ENCODE measurements around the gene N4BP2L2.
A peak's percentile ranks its signal among the peaks of the same experiment; 100 is the strongest.

Gene N4BP2L2

DNA sequence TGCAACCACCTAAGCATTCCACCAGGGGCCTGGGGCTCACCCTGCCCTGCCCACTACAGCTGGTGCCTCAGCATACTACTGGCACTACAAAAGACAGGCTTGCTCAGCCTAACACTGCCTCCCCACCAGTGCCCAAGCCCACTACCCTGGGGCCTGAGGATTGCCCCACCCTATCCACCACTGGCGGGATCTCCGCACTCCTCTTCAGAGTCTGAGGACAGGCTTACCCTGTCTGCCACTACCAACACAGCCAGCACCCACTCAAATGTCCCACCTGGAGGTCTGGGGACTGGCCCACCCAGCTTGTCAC is 83.0 kb downstream of the N4BP2L2 start:
- DNase-seq, result no peak

DNA sequence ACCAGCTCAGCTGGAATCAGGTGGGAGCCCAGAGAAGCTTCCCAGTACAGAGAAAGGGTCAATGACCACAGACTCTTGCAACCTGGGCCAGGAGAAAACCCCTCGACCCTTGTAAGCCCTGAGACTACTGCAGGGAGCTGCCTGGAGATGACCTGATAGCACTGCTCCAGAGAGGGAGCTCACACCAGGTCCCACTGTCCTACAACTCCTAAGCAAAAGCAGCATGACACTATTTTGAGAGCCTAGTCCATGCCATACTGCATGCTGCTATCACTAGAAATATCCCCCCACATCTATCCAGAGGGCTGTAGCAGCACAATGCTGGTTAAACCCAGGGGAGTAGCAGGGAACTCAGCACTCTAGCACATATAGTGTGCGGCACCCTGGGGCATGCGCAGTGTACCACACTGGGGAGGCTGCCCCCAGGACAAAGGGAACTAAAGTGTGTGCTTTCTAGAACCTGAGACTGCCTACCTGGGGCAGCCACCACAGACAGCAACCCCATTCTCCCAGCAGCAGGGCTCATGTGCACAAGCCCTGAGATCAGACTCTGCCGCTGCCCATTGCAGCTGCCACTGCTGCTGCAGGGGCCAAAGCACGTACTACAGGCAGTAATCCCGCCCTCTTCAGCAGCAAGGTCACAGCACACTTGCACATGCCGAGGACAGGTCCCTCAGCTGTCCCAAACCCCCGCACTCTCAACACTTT is 83.6 kb downstream of the N4BP2L2 start:
- DNase-seq, result no peak

DNA sequence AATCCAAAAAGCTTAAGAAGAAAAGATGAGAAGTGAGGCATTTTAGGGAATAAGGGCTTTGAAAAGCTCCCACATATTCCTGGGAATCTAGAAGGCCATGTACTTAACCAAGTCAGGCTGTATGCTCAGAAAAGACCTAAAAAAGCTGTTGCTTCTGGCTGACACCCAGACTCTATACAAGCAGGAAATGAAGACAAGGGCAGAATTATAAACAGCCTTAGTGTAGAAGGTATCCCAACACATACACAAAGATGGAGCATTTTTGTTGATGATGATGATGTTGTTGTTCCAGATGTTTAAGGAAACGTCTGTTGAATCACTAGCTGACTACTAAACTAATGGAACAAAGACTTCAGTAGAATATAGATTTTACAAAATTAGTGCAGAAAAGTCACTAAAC is 84.6 kb downstream of the N4BP2L2 start:
- no peak for DNase-seq

DNA sequence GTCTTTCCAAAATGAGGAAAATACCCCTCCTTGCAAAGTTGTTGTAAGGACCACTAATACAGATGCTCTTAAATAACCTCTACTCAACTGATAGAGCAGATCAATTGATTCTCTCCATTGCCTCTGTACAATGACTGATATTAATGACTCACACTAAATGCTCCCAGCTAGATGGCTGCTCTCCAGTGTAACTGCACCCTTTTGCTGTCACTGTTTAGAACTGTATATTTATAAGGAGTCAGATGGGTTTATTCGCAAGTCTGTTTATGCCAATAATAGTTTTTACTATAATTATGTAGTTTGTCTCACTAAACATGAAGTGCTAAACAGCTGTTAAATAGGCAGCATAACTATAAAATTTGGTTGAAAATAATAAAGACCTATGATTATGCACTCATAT is 89.6 kb downstream of the N4BP2L2 start:
- no peak for DNase-seq

DNA sequence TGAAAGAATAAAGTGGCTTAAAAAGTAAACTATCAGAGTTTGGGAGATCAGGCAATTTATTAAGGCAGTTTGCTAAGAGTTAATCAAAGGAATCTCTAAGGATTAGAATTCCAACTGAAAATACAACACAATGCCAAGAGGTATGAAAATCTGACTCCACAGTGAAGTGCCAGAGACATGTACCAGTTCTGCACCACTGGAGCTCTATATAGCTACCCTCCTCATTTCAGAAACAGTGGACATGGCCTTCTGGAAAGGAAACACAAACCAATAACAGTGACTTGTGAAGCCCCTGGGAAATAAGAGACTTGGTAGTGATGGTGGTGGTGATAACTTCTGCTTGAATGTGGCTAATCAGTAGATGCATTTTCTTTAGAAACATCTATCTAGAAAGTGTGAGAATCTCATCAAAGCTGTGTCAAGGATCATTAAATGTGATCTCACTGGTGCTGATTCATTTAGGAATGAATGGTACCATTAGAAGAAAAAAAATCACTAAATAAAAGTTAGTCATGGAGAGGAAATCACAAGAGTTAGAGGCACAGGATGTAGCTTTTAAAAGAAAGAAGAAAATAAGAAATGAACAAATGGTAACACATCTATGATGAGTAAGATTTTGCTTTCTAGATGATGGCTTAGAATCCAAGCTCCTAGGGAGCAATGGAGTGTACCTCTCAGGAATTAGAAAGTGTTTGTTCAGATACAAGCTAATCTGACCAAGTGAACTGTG is 90.5 kb downstream of the N4BP2L2 start:
- DNase-seq, result no peak

DNA sequence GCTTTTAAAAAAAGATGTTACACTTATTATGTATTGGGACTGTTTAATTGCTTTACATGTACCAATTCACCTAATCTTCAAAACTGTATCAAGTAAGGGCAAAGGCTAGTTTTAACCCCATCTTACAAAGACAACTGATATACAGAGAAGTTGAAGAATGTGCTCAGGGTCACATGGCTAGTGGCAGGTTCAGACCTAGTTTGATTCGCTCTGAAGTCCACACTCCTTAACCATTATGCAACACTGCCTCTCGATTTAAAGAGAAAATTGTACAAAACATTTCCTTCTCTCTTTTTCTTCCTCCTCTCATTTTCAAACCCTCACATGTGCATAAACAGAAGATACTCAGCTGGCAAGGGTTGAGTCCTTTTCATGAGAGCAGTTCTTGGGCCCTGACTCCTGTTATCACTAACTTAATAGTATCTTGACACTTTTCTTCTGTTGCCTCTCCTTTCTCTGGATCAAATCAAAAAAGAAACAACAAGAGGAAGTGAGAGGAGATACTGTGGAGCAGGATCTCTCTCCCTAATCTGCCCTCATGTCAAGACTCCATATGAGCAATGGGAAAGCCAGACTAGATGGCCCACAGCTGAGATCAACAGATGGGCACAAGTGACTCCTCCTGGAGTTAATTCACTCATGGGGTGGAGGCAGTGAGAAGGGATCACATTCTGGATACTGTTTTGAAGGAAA is 91.7 kb downstream of the N4BP2L2 start:
- DNase-seq, result no peak

DNA sequence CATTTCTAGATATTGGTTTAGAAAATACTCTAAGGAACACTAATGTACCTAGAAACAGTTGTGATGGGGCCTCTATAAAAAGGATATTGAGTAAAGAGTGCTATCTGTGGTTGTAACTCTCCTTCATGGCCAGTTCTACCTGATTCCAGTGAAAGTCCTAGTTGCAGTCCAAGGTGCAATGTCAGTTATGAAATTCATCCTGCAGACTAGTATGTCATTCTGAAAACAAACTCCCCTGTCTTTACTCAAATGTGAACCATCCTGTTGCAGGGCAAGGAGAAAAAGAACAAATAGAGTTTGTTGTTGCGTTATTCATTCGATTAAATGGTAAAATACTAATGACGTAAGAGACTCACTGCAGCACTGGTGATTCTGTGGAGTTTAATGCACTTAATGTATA is 92.4 kb downstream of the N4BP2L2 start:
- DNase-seq, result no peak

DNA sequence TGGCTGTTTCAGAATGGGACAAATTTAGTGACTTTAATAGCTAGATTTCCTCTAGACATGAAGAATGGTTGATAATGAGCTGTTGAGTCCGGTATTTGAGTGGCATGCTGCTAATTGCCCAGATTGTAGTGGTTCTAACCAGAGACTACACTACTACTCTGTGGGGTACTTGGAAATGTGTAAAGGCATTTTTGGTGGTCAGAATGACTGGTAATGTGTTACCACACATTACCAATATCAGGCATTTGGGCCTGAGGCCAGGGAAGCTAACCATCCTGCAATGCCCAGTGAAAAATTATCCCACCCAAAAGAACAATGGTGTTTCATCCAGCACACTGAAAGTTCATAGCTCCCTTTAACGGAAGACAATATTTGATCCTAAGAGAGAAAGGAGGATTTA is 93.1 kb downstream of the N4BP2L2 start:
- DNase-seq, result no peak

DNA sequence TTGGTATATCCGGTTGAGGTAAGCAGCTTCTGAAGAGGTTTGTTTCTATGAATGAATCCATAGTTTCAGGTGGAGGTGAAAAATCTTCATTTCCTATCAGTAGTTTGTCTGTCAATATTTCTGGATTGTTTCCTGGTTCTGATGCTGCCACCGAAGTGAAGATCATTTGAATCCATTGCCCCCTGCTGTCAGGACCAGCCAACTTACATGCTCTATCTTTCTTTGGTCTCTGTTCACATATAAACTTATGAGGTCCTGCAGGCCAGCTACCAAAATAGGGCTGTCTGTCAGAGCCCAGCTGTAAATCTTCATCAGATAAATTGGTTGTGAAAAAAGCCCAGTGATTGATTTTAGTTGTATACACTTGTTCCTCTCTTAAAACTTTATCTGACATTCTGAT is 95.5 kb downstream of the N4BP2L2 start:
- no peak for DNase-seq

DNA sequence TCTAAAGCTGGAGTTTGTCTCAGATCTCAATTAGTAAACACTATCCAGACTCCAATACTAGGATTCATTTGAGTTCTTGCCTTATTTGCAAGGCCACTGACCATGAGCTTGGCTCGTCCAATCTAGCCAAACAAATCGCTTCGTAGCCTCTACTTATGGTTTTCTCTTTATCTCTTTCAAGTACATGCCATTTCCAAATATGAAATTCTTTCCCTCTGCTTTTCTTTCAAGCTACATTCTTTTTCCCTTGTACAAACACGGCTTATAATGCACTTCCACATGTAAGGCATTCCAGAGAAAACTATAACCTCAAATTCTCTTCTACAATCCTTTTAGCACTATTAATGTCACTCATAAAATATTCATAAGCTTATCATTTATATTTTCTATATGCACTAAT is 99.7 kb downstream of the N4BP2L2 start:
- no peak for DNase-seq

DNA sequence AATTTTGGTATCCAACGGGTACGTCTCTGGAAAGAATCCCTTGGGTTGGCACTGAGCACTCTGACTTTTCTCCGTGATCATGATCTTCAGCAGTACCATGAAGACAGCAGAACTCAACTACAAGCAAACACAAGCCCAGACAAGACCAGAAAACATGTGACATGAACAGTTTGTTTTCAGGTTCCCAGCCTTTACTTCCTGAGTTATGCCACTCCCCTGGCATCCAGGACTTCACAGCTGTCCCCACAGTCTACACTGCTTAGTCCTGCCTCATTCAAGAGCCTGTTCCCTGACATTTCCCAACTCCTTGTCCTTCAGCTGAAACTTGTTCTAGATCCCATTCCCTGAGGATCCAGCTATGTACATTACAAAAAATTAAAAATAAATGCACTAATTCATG is 105.7 kb downstream of the N4BP2L2 start:
- DNase-seq, result no peak

DNA sequence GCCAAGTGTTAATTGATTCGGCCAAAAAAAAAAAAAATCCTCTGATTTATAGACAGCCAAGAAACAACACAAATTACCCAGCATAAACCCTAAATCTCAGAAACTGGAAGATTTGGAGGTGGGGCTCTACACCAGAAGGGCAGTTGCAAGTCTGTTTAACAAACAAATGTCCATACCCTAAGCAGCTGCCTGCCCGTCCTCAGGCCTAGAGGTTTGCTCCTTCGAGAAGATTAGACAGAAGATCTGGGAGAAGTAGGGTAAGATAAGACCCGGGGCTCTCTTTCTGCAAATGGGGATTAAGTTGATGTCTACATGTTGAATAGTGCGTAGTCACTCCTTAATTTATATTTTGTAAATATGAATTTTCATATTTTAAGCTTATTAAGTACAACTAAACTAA is 107.2 kb downstream of the N4BP2L2 start:
- DNase-seq, result no peak

DNA sequence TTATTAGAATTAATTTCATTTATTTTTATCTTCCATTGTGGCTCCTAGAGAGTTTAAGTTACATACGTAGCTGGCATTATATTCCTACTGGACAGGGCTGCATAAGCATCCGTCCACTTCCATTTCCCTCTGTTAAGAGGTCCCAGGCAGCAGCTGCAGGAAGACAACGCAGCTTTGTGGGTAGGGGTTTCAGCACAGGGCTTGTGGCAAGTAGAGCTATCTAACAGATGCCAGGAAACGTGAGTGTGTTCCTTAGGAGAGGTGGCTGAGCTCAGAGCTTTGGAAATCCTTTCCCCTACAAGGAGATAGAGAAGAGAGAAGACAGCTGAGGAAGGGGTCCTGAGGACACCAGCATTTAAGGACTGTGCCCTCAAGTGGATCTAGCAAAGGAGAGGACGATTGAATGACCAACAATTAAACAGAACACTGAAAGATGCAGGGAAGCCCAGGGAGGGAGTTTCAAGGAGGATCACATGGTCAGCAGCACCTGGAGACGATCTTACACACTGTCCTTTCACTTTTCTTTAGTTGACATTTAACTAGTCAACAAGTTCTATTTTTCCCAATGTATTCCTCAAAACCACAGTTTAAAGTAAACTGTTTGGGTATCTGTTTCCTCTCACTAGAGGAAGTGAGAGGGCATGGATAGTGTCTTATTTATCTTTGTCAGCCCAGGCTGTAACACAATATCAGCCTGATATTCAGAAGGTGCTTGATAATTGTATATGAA is 108.4 kb downstream of the N4BP2L2 start:
- DNase-seq, result no peak

DNA sequence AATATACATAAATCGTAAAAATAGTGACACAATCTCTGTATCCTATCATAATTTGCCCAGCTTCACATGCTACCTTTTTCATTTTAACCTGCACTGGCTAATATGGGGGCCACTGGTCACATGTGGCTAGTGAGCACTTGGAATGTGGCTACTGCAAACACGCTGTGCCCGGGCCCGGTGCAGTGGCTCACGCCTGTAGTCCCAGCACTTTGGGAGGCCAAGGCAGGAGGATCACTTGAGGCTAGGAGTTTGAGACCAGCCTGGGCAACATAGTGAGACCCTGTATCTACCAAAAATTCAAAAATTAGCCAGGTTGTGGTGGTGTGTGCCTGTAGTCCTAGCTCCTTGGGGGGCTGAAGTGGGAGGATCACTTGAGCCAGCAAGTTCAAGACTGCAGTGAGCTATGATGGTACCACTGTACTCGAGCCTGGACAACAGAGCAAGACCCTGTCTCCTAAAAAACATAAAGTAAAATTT is 109.1 kb downstream of the N4BP2L2 start:
- DNase-seq, result no peak

DNA sequence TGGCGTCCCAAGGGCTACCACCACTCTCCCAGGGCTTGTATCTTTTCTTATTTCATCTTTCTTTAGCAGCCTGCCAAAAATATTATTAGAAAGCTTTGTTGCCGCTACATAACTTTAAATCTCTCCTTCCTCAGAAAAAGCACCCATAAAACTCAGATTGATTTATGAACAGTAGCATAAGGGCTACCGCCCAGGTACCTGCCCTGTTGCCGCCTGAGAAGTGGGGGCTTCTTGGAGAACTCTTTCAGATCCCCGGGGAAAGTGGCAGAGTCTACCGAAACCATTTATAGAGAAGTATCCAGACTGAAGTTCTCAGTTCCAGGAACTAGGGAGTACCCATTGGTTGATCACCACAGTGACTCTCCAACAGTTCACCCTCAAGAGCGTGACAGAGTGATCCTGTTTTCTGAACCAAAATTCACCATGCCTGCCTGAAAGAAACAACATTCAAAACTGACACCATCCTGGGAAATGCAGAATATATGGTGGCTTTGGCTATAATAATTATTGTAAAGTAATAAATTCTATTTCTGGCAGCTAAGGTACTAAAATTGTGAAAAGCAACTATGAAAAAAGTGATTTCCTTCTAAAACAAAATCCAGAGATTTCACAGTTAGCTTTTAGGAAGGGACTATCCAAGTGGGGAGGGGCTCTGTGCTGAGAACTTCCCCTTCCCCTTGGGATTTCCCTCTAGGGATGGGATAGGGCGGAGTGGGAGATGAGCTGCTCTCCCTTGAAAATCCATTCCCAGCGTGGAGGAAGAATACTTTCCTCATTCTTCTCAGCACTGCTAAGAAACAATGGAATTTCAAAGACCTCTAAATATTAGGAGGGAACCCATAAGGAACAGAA is 109.8 kb downstream of the N4BP2L2 start:
- no peak for DNase-seq

DNA sequence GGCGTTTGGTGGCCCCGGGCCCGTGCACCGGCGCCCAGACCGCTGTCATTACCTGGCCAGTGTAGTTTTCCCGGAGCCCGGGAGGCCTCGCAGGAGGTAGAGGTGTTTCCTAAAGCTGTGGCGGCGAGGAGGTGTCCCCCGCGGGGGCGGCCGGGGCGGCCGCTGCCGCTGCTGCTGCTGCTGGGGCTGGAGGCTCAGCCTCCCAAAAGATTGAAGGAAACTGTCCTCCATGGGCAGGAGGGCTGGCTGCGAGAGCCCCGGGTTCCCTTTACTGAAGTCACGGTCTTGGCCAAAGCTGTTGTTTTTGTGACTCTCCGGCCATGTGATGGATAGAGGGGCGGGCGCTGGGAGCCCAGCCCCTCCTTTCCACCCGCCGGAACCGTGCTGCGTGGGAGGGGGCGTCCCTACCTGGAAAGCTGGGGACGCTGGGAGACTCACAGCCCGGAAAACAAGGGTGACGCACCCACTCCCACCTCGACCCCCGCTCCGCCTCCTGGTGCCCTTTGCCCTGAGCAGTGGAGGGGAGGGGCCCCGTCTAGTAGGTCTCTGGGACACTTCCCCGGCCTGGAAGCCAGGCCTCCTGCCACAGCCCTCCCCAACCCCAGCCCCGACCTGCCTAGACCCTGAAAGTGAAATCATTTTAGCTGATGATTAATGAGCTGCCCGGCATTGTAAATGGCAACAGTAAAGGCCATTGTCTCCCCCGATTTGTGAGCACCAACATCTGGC is 110.6 kb downstream of the N4BP2L2 start, which contains the start of gene N4BP2L1:
N4BP2L1 (minus strand) TSS at position 279 of the 729 bp plus-strand sequence; CDS start at position 231, 48 bp downstream.
- DNase-seq, result peak; percentile 30

DNA sequence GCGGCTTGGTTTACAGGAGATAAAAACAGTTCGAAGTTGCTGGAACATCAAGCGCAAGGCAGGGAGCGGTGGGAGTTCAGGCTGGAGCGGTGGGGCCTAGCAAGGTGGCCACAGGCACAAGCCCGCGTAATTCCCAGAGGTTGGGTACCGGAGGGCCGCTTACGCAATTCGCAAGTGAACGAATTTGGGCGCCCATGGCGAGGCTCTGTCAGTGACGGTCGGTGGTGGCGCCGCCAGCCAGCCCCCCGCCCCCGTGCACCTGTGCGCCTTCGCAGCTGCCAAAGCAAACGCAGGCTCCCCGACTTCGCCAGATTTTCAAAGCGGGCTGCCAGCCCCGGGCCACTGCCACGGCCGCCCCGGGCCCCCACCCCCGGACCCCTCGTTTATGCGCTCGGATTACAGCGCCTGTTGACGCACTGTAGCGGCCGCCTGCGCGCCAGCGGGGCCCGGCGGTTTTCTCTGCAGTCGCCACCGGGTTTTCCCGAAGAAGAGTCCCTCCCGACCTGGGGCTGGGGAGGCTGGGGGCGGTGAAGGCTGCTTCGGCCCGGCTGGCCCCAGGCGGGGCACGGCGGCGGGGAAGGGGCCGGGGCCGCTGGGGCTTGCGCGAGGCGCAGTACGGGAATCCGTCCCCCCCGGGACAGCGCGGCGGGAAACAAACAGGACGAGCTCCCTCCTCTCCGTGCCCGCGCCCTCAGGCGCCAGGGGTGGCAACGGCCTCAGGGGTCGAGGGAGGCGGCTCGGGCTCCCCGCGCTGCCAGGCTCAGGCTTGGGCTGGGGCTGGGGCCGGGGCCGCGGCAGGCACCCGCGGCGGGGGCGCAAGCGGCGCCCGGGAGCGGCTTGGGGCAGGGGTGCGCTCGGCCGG is 111.4 kb downstream of the N4BP2L2 start:
- no peak for DNase-seq

DNA sequence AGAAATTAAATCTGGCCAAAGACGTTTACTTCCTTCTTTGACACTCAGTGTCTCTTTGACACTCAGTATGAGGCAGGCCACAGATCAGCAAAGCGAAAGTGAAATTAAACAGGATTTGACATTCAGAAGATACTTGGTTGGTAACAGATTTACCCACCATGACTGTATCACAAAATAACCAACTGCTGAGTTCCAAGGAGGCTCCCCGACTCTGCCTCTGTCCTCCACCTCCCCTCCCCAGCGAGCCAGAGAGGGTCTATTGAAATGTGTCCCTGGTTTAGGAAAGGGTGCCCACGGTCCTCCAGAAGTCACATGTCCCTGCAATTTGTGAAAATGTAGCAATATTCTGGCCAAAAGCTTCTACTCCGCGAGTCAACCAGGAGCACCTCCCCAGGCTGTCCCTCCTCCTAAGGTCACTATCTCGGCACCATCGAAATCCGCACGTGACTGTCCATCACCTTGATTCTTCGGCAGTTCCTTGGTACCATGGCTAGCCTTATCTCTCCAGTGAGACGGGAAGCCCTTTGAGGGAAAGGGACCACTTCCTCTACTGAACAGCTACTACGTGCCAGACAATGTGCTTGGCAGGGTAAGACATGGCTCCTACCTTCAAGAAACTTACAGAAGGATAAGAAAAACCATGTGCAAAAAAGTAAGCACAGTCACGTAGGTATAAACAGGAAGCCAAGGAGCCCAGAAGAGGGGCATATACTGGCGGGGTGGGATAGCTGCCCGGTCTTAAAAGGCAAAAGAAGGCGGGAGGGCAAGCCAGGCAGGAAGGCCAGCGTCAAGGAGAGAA is 112.2 kb downstream of the N4BP2L2 start:
- DNase-seq, result no peak

DNA sequence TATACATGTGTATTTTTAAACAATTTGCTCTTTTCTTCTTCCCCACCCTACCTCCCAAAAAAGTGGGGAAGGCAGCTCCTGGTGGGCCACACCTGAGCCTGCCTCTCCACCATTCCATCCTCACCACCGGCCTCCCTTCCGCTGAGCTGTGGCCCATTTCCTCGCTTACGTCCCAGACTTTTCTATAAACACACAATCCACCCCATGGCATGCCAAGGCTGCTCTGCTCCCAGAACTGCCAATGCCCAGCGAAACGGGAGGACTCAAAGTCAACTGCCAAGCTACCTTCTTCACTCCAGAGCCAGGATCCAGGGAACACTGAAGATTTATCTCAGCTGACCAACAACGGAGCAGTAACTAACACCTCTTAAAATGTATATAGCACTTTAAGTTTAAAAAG is 113.4 kb downstream of the N4BP2L2 start:
- DNase-seq, result no peak

DNA sequence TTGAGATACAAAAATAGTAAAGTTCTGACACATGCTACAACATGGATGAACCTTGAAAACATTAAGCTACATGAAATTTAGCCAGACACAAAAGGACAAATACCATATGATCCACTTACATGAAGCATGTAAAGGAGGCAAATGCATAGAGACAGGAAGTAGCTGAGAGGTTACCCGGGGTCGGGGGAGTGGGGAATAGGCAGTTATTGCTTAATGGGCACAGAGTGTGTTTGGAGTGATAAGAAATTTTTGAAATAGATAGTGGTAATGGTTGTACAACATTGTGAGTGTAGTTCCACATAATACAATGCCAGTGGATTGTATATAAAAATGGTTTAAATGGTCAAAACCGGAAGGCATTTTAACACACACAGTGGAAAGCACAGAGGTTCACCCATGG is 115.0 kb downstream of the N4BP2L2 start:
- DNase-seq, result no peak

All from NCI-H510A (cell line).